ENCODE measurements around the gene MAP6. TPM values are rescaled to one million over a fixed set of nuclear protein-coding genes. Genes with fewer than 3 reads are reported as not detected.

The MAP6 gene
- total and polyA plus RNA-seq, 7 donors: 0.60 to 24.9 (median 8.7) TPM; not detected in 1

- Histone ChIP-seq H3K27ac (no peak overlapping the region), H3K9me3 (no peaks in the 10 kb centered on the region), H3K36me3 (no peaks in the 10 kb centered on the region), H3K27me3 (no peaks in the 10 kb centered on the region), H3K4me1 (no peaks in the 10 kb centered on the region), H3K4me3 (no peak overlapping the region)
- 18 to 57% methylated on average over 7 of the region's 7 CpGs for WGBS, 2 donors
- no peak for DNase-seq
- intact Hi-C loops (cut with DNase I): no loop called here
- TF ChIP-seq POLR2AphosphoS5 (IDR thresholded peaks at IDR 0.05): no peak
- TF ChIP-seq EP300 (IDR thresholded peaks at IDR 0.05): no peak
- TF ChIP-seq CTCF (IDR thresholded peaks at IDR 0.05): no peak
- TF ChIP-seq POLR2A (IDR thresholded peaks at IDR 0.05): no peak
These were observed 53.1 kb downstream of the MAP6 start for GRCh38 chr11:75615751-75616150.

GRCh38 chr11:75611823-75612222, 57.0 kb downstream of the MAP6 start:
- H3K27me3 ChIP-seq: no peaks in the 10 kb centered on the region
- no peak for TF ChIP-seq POLR2AphosphoS5 (IDR thresholded peaks at IDR 0.05)
- TF ChIP-seq CTCF (IDR thresholded peaks at IDR 0.05): no peak
- no peak for TF ChIP-seq EP300 (IDR thresholded peaks at IDR 0.05)
- TF ChIP-seq POLR2A (IDR thresholded peaks at IDR 0.05): no peak
- no peaks in the 10 kb centered on the region for H3K4me1 ChIP-seq
- 87 to 90% methylated on average over 3 of the region's 3 CpGs for WGBS, 2 donors
- no peaks in the 10 kb centered on the region for H3K36me3 ChIP-seq
- no peaks in the 10 kb centered on the region for H3K9me3 ChIP-seq
- H3K4me3 ChIP-seq: no peak overlapping the region
- intact Hi-C loops (cut with DNase I): no loop called here
- no peak overlapping the region for H3K27ac ChIP-seq
- DNase-seq: no peak

- no peak overlapping the region for H3K4me3 ChIP-seq
- H3K4me1 ChIP-seq: no peaks in the 10 kb centered on the region
- intact Hi-C loops (cut with DNase I): no loop called here
- 79 to 86% methylated on average over 8 of the region's 8 CpGs for WGBS, 2 donors
- DNase-seq: no peak
- no peak overlapping the region for H3K27ac ChIP-seq
- no peak for TF ChIP-seq POLR2A (IDR thresholded peaks at IDR 0.05)
- TF ChIP-seq POLR2AphosphoS5 (IDR thresholded peaks at IDR 0.05): no peak
- TF ChIP-seq CTCF (IDR thresholded peaks at IDR 0.05): no peak
- TF ChIP-seq EP300 (IDR thresholded peaks at IDR 0.05): no peak
- H3K9me3 ChIP-seq: no peaks in the 10 kb centered on the region
- peaks cover 0 to 20% (median 0%) of the 10 kb centered on the region in 4 donors for H3K36me3 ChIP-seq
- no peaks in the 10 kb centered on the region for H3K27me3 ChIP-seq
These were observed 62.7 kb downstream of the MAP6 start for GRCh38 chr11:75606099-75606498.

- H3K36me3 ChIP-seq: peaks cover 0 to 20% (median 0%) of the 10 kb centered on the region in 4 donors
- intact Hi-C loops (cut with DNase I): no loop called here
- TF ChIP-seq POLR2A (IDR thresholded peaks at IDR 0.05) (no peak), POLR2AphosphoS5 (IDR thresholded peaks at IDR 0.05) (no peak), EP300 (IDR thresholded peaks at IDR 0.05) (no peak), CTCF (IDR thresholded peaks at IDR 0.05) (no peak)
- H3K9me3 ChIP-seq: no peaks in the 10 kb centered on the region
- WGBS, 2 donors: 88 to 89% methylated on average over 16 of the region's 16 CpGs
- no peak overlapping the region for H3K4me3 ChIP-seq
- no peak overlapping the region for H3K27ac ChIP-seq
- DNase-seq: no peak
- H3K27me3 ChIP-seq: no peaks in the 10 kb centered on the region
- H3K4me1 ChIP-seq: no peaks in the 10 kb centered on the region
These were observed 64.8 kb downstream of the MAP6 start for GRCh38 chr11:75603791-75604736.

Data from sigmoid colon (tissue), 7 donors.